ENCODE results near the gene FLNC.

- TF ChIP-seq, protein P1, sequence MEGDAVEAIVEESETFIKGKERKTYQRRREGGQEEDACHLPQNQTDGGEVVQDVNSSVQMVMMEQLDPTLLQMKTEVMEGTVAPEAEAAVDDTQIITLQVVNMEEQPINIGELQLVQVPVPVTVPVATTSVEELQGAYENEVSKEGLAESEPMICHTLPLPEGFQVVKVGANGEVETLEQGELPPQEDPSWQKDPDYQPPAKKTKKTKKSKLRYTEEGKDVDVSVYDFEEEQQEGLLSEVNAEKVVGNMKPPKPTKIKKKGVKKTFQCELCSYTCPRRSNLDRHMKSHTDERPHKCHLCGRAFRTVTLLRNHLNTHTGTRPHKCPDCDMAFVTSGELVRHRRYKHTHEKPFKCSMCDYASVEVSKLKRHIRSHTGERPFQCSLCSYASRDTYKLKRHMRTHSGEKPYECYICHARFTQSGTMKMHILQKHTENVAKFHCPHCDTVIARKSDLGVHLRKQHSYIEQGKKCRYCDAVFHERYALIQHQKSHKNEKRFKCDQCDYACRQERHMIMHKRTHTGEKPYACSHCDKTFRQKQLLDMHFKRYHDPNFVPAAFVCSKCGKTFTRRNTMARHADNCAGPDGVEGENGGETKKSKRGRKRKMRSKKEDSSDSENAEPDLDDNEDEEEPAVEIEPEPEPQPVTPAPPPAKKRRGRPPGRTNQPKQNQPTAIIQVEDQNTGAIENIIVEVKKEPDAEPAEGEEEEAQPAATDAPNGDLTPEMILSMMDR (IDR thresholded peaks at IDR 0.05): no peak
- TF ChIP-seq RCOR1 (IDR thresholded peaks at IDR 0.05; ENCODE audit: low read depth, low read length) (no peak), EHF (CRISPR knock-in tag; IDR thresholded peaks at IDR 0.05) (no peak), NPAS2 (CRISPR knock-in tag; IDR thresholded peaks at IDR 0.05; ENCODE audit: borderline replicate concordance) (no peak), MAFK (IDR thresholded peaks at IDR 0.05; ENCODE audit: partially characterized antibody) (no peak), EHMT2 (IDR thresholded peaks at IDR 0.05; ENCODE audit: low read depth) (no peak), REST (IDR thresholded peaks at IDR 0.05) (no peak), EP300 (IDR thresholded peaks at IDR 0.05) (no peak), CHD4 (IDR thresholded peaks at IDR 0.05; ENCODE audit: borderline replicate concordance) (no peak), BHLHE40 (IDR thresholded peaks at IDR 0.05; ENCODE audit: low read depth, low read length) (no peak), ESRRA (IDR thresholded peaks at IDR 0.05; ENCODE audit: borderline replicate concordance, low read length) (no peak), CEBPB (IDR thresholded peaks at IDR 0.05) (no peak)
- TF ChIP-seq, protein P2, sequence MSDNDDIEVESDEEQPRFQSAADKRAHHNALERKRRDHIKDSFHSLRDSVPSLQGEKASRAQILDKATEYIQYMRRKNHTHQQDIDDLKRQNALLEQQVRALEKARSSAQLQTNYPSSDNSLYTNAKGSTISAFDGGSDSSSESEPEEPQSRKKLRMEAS (IDR thresholded peaks at IDR 0.05): no peak
These were observed 18.4 kb upstream of the FLNC start for GRCh38 chr7:128811631-128812430.
